Cardiac ventricle fibroblast (primary cell): ENCODE measurements around the gene FBXW8. TPM values are rescaled to one million over a fixed set of nuclear protein-coding genes. Genes with fewer than 3 reads are reported as not detected.

Source experiments
- total RNA-seq: library from RNA; depleted of rRNA; stranded (reverse); fragments of >200 nt; gene quantifications from 2 replicates; pipeline ENCODE4 v1.2.3, GENCODE V29; 2015

The FBXW8 gene
- total RNA-seq, result 18.1 and 19.0 TPM in 2 replicates

DNA sequence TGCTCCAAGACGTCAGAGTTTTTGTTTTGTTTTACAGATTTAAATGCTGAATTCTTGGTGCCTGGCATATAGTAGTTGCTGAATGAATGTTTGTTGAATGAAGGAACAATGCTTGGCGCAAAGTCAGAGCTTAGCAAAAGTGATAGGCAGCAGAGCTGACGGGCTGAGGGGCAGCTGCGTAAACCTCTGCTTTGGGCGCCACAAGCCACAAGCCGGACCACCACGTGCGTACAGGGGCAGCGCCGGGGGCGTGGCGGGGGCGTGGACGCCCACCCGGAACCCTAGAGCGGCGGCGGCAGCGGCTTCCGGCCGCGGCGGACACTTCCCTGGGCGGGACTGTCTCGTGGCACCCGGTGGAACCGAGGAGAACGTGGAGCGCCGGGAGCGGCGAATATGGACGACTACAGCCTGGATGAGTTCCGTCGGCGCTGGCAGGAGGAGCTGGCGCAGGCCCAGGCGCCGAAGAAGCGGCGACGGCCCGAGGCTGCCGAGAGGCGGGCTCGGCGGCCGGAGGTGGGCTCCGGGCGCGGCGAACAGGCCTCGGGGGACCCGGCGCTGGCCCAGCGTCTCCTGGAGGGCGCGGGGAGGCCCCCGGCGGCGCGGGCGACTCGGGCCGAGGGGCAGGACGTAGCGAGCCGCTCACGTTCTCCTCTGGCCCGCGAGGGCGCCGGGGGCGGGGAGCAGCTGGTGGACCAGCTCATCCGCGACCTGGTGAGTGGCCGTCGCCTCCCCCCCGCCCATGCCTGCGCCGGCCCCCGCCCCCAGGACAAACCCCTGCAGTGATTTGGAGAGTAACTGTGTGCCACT, at the start of gene FBXW8:
Gene FBXW8, plus strand, starts transcription at position 306 of the 807 bp plus-strand sequence. Its CDS starts 88 bp downstream, at position 394.

DNA sequence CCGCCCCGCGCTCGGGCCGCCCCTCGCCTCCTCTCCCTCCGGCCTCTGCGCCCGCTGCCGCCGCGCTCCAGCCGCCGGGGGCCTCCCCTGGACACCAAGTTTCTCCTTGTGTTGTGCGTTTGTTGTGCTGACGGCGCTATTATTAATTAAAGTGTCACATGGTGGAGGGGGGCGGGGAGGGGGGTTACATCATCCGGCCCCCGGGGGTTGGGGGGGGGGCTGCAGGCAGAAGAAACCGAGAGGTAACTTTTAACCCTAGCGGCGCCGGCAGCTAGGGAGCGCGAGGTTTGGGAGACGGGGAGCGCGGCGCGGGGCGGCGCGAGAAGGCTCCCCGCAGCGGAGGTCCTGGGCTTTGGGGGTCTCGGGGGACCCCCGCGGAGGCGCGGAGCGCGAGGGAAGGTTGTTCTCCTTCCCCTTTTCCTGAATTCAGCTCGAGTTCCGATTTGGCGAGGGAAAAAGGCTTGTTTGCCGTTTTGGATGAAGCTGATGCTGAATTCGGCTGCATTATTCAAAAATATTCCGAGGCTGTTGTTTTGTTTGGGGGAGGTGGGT, 29.3 kb upstream of the FBXW8 start, which contains the start of gene HRK:
Gene HRK, minus strand, starts transcription at position 117 of the 552 bp plus-strand sequence. CDS start 134 bp downstream, outside the sequence.

Other genes starting within 250 kb of the FBXW8 start
- gene SPRING1, start 172.9 kb upstream of the FBXW8 start, total RNA-seq, result 16.6 and 17.1 TPM in 2 replicates
- gene RNFT2, start 172.6 kb upstream of the FBXW8 start, total RNA-seq, result 0.78 and 3.2 TPM in 2 replicates
- gene HRK, start 29.5 kb upstream of the FBXW8 start, total RNA-seq, result not detected in 2 replicates
- 0.34 TPM in 1 of 2 replicates, not detected in the other for gene TESC, start 188.5 kb downstream of the FBXW8 start, total RNA-seq